ENCODE measurements around the gene MRPS2. TPM values are rescaled to one million over a fixed set of nuclear protein-coding genes. Genes with fewer than 3 reads are reported as not detected.

MRPS2 gene
- polyA plus RNA-seq, 2 of the 4 experiments (the other 2 are of a cell fraction) = 66.9 to 90.1 TPM

- ATAC-seq = peak in 1 of 2 experiments; percentile 26; a peak in 3 of 6 replicates
- Histone ChIP-seq H3K9me3 (no peaks in the 10 kb centered on the region), H3K27ac (peak overlapping the region; percentile 86 to 99), H3K4me2 (peak overlapping the region; percentile 96), H3K4me3 (peak overlapping the region; percentile 84), H3K4me1 (peaks cover 7% of the 10 kb centered on the region)
- TF ChIP-seq ATOH8 (CRISPR knock-in tag; IDR thresholded peaks at IDR 0.05; ENCODE audit: low read depth) = no peak
- no peak for TF ChIP-seq CEBPB (IDR thresholded peaks at IDR 0.05)
- DNase-seq (ENCODE audit: low read depth in 1 of 2, low spot score in 1 of 2) = no peak
- FAIRE-seq = no peak
- WGBS (ENCODE audit: missing lambda C conversion rate) = 62% methylated on average over 11 of the region's 11 CpGs
- ChIA-PET CTCF (interaction anchor here (0.7 to 5.1 kb wide), 7 partner anchors 9 to 394 kb away, joined by 3 to 24 read pairs (median 3); partner anchors contain the start of genes MRPS2 and OLFM1), POLR2A (interaction anchor here (1.0 to 1.2 kb wide), 3 partner anchors 12 to 25 kb away, joined by 3 to 4 read pairs (median 3); no protein-coding TSS in a partner anchor)
Measured at GRCh38 chr9:135480940-135481310, 19.6 kb upstream of the MRPS2 start.

GRCh38 chr9:135482015-135482754, 18.3 kb upstream of the MRPS2 start:
- DNase-seq (ENCODE audit: low read depth in 1 of 2, low spot score in 1 of 2) = no peak
- POLR2A ChIA-PET = no interaction called here
- FAIRE-seq = no peak
- CTCF ChIA-PET = interaction anchor here (0.8 to 5.1 kb wide), 6 partner anchors 9 to 395 kb away, joined by 3 to 24 read pairs (median 6); partner anchors contain the start of genes MRPS2 and OLFM1
- H3K4me2 ChIP-seq = no peak overlapping the region
- H3K27ac ChIP-seq = no peak overlapping the region
- TF ChIP-seq CEBPB (IDR thresholded peaks at IDR 0.05) = no peak
- no peak for TF ChIP-seq ZSCAN20 (CRISPR knock-in tag; IDR thresholded peaks at IDR 0.05)
- no peak for TF ChIP-seq ZFP36 (IDR thresholded peaks at IDR 0.05; ENCODE audit: borderline replicate concordance, partially characterized antibody)
- no peak for TF ChIP-seq TFCP2L1 (CRISPR knock-in tag; IDR thresholded peaks at IDR 0.05)
- TF ChIP-seq PHF8 (IDR thresholded peaks at IDR 0.05; ENCODE audit: borderline replicate concordance, low read depth) = no peak
- TF ChIP-seq NR3C1 (IDR thresholded peaks at IDR 0.05) = no peak
- no peak for TF ChIP-seq HOXB5 (CRISPR knock-in tag; IDR thresholded peaks at IDR 0.05)
- TF ChIP-seq POLR2A (IDR thresholded peaks at IDR 0.05; ENCODE audit: low read length) = no peak
- TF ChIP-seq SMC3 (IDR thresholded peaks at IDR 0.05) = no peak
- TF ChIP-seq HEYL (CRISPR knock-in tag; IDR thresholded peaks at IDR 0.05) = no peak
- TF ChIP-seq KDM1A (IDR thresholded peaks at IDR 0.05; ENCODE audit: low read depth) = no peak
- TF ChIP-seq EHF (CRISPR knock-in tag; IDR thresholded peaks at IDR 0.05) = no peak
- no peak for TF ChIP-seq RNF2 (IDR thresholded peaks at IDR 0.05; ENCODE audit: borderline replicate concordance, low read depth)
- no peak for TF ChIP-seq RARB (CRISPR knock-in tag; IDR thresholded peaks at IDR 0.05)
- TF ChIP-seq HMGXB4 (CRISPR knock-in tag; IDR thresholded peaks at IDR 0.05; ENCODE audit: borderline replicate concordance) = no peak
- TF ChIP-seq ESRRA (IDR thresholded peaks at IDR 0.05; ENCODE audit: borderline replicate concordance, low read length) = no peak
- TF ChIP-seq TP53 (CRISPR knock-in tag; IDR thresholded peaks at IDR 0.05) = no peak
- no peak for ATAC-seq
- no peaks in the 10 kb centered on the region for H3K9me3 ChIP-seq
- 79% methylated on average over 8 of the region's 8 CpGs for WGBS (ENCODE audit: missing lambda C conversion rate)
- no peak overlapping the region for H3K4me3 ChIP-seq
- peaks cover 7% of the 10 kb centered on the region for H3K4me1 ChIP-seq

GRCh38 chr9:135484460-135485277, 15.8 kb upstream of the MRPS2 start:
- no peak for ATAC-seq
- Histone ChIP-seq H3K4me1 (peaks cover 13% of the 10 kb centered on the region), H3K27ac (no peak overlapping the region), H3K9me3 (no peaks in the 10 kb centered on the region), H3K4me2 (no peak overlapping the region), H3K4me3 (no peak overlapping the region)
- 95% methylated on average over 45 of the region's 47 CpGs for WGBS (ENCODE audit: missing lambda C conversion rate)
- no peak for FAIRE-seq
- TF ChIP-seq KDM5A (IDR thresholded peaks at IDR 0.05) (no peak), REST (IDR thresholded peaks at IDR 0.05) (no peak), CBX8 (IDR thresholded peaks at IDR 0.05) (no peak), KDM1A (IDR thresholded peaks at IDR 0.05; ENCODE audit: low read depth) (no peak), MAX (IDR thresholded peaks at IDR 0.05) (no peak), CEBPB (IDR thresholded peaks at IDR 0.05) (no peak), RCOR1 (IDR thresholded peaks at IDR 0.05; ENCODE audit: low read depth, low read length) (no peak), EP300 (IDR thresholded peaks at IDR 0.05) (no peak), CHD2 (IDR thresholded peaks at IDR 0.05; ENCODE audit: low read length, partially characterized antibody) (no peak), ZC3H11A (IDR thresholded peaks at IDR 0.05) (no peak)
- DNase-seq (ENCODE audit: low read depth in 1 of 2, low spot score in 1 of 2) = no peak
- ChIA-PET POLR2A (no interaction called here), CTCF (interaction anchor here (0.7 to 5.1 kb wide), 5 partner anchors 10 to 44 kb away, joined by 3 to 24 read pairs (median 13); partner anchors contain the start of gene MRPS2)

Data from A549 (cell line).